HG02870 (cell line): Measurements from ENCODE around the gene OR9Q1.

Source experiments
- ATAC-seq: cut with Tn5 transposase; IDR thresholded peaks from one replicate; pipeline ENCODE4 v1.9.1; 2021; ENCODE audit warnings: mild to moderate bottlenecking, moderate library complexity; ENCODE audit not compliant: unreplicated experiment

Gene OR9Q1

DNA sequence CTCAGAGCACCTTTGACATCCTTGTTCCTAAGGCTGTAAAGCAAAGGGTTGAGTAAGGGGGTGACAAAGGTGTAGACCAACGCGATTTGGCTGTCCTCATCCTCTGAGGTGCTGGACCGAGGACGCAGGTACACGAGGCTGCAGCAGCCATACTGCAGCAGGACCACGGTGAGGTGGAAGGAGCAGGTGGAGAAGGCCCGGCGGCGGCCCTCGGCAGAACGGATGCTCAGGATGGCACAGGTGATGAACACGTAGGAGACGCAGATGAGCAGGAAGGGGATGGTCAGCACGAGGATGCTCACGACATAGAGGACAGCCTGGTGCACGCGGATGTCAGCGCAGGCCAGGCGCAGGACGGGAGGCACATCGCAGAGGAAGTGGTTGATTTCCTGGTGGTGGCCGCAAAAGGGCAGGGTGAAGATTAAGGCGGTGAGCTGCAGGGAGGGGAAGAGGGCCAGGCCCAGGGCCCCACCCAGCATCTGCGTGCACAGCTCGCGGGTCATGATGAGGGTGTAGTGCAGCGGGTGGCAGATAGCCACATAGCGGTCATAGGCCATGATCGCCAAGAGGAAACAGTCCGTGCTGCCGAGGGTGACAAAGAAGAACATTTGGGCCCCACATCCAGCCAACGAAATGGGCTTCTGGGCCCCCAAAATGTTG lies 204.4 kb downstream of the OR9Q1 start:
- no peak for ATAC-seq
